Neural progenitor cell (in vitro differentiated cells): Measurements from ENCODE around the gene TMEM82. TPM values are rescaled to one million over a fixed set of nuclear protein-coding genes. Genes with fewer than 3 reads are reported as not detected.
A peak's percentile ranks its signal among the peaks of the same experiment; 100 is the strongest.

Experiments used
- DNase-seq: peaks from one replicate; pipeline ENCODE4 v3.0.0-alpha.2; 2016; ENCODE audit warnings: low spot score
- H2AFZ ChIP-seq: fragments of 200-600 bp; sonication (generic); replicated peaks from 2 replicates; pipeline ENCODE4 v1.6.1; 2016; ENCODE audit warnings: antibody characterized with exemption
- H3F3A ChIP-seq: fragments of 200-600 bp; sonication (generic); 2 replicates; pipeline ENCODE4 v1.6.1; 2016; ENCODE audit warnings: antibody characterized with exemption, low read depth
- H3K27ac ChIP-seq: fragments of 200-600 bp; sonication (generic); 2 replicates; pipeline ENCODE4 v1.5.1; 2016; ENCODE audit warnings: mild to moderate bottlenecking
- H3K27me3 ChIP-seq: fragments of 200-600 bp; sonication (generic); 2 replicates; pipeline ENCODE4 v1.6.1; 2016; ENCODE audit warnings: mild to moderate bottlenecking, moderate library complexity
- H3K36me3 ChIP-seq: fragments of 200-600 bp; sonication (generic); 2 replicates; pipeline ENCODE4 v1.5.1; 2016
- H3K4me1 ChIP-seq: fragments of 200-600 bp; sonication (generic); 2 replicates; pipeline ENCODE4 v1.6.1; 2016; ENCODE audit warnings: mixed run types
- H3K4me2 ChIP-seq: fragments of 200-600 bp; sonication (generic); 2 replicates; pipeline ENCODE4 v1.6.1; 2016
- H3K4me3 ChIP-seq: fragments of 200-600 bp; sonication (generic); 2 replicates; pipeline ENCODE4 v1.5.1; 2016
- H3K79me2 ChIP-seq: fragments of 200-600 bp; sonication (generic); 2 replicates; pipeline ENCODE4 v1.6.1; 2016; ENCODE audit warnings: low read depth
- H3K9ac ChIP-seq: fragments of 200-600 bp; sonication (generic); 2 replicates; pipeline ENCODE4 v1.6.1; 2016
- H3K9me3 ChIP-seq: fragments of 200-600 bp; sonication (generic); 2 replicates; pipeline ENCODE4 v1.5.1; 2016; ENCODE audit warnings: low read depth
- H4K20me1 ChIP-seq: fragments of 200-600 bp; sonication (generic); 2 replicates; pipeline ENCODE4 v1.6.1; 2016; ENCODE audit warnings: low read depth
- H3K27ac Mint-ChIP-seq: 3 replicates; pipeline ENCODE4 v1.8.0; 2021; ENCODE audit warnings: mixed read lengths
- H3K27me3 Mint-ChIP-seq: 2 replicates; pipeline ENCODE4 v1.8.0; 2022; ENCODE audit warnings: low read depth, mild to moderate bottlenecking, inconsistent platforms, moderate library complexity, mixed read lengths; ENCODE audit not compliant: insufficient read depth
- H3K36me3 Mint-ChIP-seq: 3 replicates; pipeline ENCODE4 v1.8.0; 2021; ENCODE audit warnings: mixed read lengths
- H3K4me1 Mint-ChIP-seq: 3 replicates; pipeline ENCODE4 v1.8.0; 2021; ENCODE audit warnings: mixed read lengths
- H3K4me3 Mint-ChIP-seq: 3 replicates; pipeline ENCODE4 v1.8.0; 2021; ENCODE audit warnings: mild to moderate bottlenecking, moderate library complexity, mixed read lengths
- H3K9me3 Mint-ChIP-seq: 3 replicates; pipeline ENCODE4 v1.8.0; 2020; ENCODE audit warnings: mixed read lengths
- EZH2 ChIP-seq: fragments of 200-600 bp; sonication (generic); IDR thresholded peaks from 2 replicates; pipeline ENCODE4 v1.6.1; 2017; ENCODE audit warnings: antibody characterized with exemption, mild to moderate bottlenecking, moderate library complexity
- EZH2phosphoT487 ChIP-seq: fragments of 200-600 bp; sonication (generic); IDR thresholded peaks from 2 replicates; pipeline ENCODE4 v1.6.1; 2017; ENCODE audit warnings: antibody characterized with exemption
- total RNA-seq: library from RNA; depleted of rRNA; stranded (reverse); fragments of >200 nt; gene quantifications from 2 replicates; pipeline ENCODE4 v1.2.3, GENCODE V29; 2015; ENCODE audit warnings: low replicate concordance
- TF ChIP-seq, protein P1 (sequence below): fragments of 200-600 bp; sonication (generic); IDR thresholded peaks from 2 replicates; pipeline ENCODE4 v1.5.1; 2017; ENCODE audit warnings: antibody characterized with exemption, mild to moderate bottlenecking

The TMEM82 gene
- total RNA-seq, 1 donor from 2014 or later, result not detected

DNA sequence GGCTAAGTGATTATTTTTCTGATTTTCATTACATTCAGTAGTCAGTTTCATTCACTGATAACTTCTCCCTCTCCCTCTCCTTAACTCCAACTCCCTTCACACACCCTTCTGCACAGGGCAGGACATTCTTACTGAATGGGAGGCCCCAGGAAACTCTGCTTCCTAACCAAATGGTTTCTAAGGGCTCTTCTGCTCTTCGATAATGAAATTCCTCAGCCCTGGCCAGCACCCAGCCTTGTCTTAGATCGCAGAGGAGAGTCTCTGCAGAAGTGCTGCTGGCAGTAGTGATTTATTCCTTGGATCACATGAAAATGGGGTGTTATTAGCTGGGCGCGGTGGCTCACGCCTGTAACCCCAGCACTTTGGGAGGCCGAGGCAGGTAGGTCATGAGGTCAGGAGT is 41.8 kb upstream of the TMEM82 start:
- peak overlapping the region; percentile 80 for H3K27ac Mint-ChIP-seq
- H3K9ac ChIP-seq, result no peak overlapping the region
- peaks cover 3% of the 10 kb centered on the region for H3K36me3 Mint-ChIP-seq
- H3K27me3 Mint-ChIP-seq, result no peaks in the 10 kb centered on the region
- no peaks in the 10 kb centered on the region for H3K36me3 ChIP-seq
- H3K9me3 ChIP-seq, result no peaks in the 10 kb centered on the region
- no peak overlapping the region for H2AFZ ChIP-seq
- TF ChIP-seq EZH2 (no peak), EZH2phosphoT487 (no peak)
- TF ChIP-seq, protein P1, sequence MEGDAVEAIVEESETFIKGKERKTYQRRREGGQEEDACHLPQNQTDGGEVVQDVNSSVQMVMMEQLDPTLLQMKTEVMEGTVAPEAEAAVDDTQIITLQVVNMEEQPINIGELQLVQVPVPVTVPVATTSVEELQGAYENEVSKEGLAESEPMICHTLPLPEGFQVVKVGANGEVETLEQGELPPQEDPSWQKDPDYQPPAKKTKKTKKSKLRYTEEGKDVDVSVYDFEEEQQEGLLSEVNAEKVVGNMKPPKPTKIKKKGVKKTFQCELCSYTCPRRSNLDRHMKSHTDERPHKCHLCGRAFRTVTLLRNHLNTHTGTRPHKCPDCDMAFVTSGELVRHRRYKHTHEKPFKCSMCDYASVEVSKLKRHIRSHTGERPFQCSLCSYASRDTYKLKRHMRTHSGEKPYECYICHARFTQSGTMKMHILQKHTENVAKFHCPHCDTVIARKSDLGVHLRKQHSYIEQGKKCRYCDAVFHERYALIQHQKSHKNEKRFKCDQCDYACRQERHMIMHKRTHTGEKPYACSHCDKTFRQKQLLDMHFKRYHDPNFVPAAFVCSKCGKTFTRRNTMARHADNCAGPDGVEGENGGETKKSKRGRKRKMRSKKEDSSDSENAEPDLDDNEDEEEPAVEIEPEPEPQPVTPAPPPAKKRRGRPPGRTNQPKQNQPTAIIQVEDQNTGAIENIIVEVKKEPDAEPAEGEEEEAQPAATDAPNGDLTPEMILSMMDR, result no peak
- no peak overlapping the region for H3K4me3 ChIP-seq
- peaks cover 22% of the 10 kb centered on the region for H4K20me1 ChIP-seq
- no peak for DNase-seq
- H3K4me1 Mint-ChIP-seq, result peaks cover 14% of the 10 kb centered on the region
- H3F3A ChIP-seq, result peaks cover 6% of the 10 kb centered on the region
- H3K27me3 ChIP-seq, result no peaks in the 10 kb centered on the region
- H3K4me1 ChIP-seq, result no peaks in the 10 kb centered on the region
- H3K79me2 ChIP-seq, result peaks cover 30% of the 10 kb centered on the region
- no peak overlapping the region for H3K4me2 ChIP-seq
- no peak overlapping the region for H3K27ac ChIP-seq
- H3K9me3 Mint-ChIP-seq, result no peaks in the 10 kb centered on the region
- H3K4me3 Mint-ChIP-seq, result no peak overlapping the region

DNA sequence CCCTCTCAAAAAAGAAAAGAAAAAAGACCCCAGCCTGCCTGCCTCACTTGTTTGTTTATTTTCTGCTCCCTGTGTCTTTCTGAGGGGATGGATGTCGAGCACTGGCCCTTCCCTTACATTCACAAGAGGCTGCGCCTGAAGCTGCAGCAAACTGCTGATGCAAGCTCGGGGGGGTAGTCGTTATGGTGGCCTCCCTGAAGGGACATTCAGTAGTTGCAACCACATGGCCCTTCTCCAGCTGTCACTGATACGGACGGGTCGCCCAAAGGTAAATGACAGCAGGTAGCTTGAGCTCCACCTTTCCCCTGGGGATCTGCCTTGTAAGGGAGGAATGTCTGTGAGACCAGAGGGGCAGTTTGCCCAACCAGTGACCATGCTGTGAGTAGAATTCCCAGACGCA is 40.5 kb upstream of the TMEM82 start:
- peaks cover 19% of the 10 kb centered on the region for H4K20me1 ChIP-seq
- no peaks in the 10 kb centered on the region for H3K4me1 ChIP-seq
- no peak for DNase-seq
- H3K9ac ChIP-seq, result no peak overlapping the region
- no peaks in the 10 kb centered on the region for H3K27me3 ChIP-seq
- Mint-ChIP-seq H3K27ac (no peak overlapping the region), H3K4me3 (no peak overlapping the region), H3K36me3 (peaks cover 5% of the 10 kb centered on the region), H3K27me3 (no peaks in the 10 kb centered on the region), H3K9me3 (no peaks in the 10 kb centered on the region), H3K4me1 (peaks cover 18% of the 10 kb centered on the region)
- H3K4me2 ChIP-seq, result no peak overlapping the region
- peaks cover 4% of the 10 kb centered on the region for H3F3A ChIP-seq
- H2AFZ ChIP-seq, result no peak overlapping the region
- H3K79me2 ChIP-seq, result peaks cover 29% of the 10 kb centered on the region
- no peak overlapping the region for H3K27ac ChIP-seq
- no peak overlapping the region for H3K4me3 ChIP-seq
- no peaks in the 10 kb centered on the region for H3K9me3 ChIP-seq
- TF ChIP-seq EZH2, result no peak
- TF ChIP-seq, protein P1, result no peak
- no peak for TF ChIP-seq EZH2phosphoT487
- H3K36me3 ChIP-seq, result no peaks in the 10 kb centered on the region

DNA sequence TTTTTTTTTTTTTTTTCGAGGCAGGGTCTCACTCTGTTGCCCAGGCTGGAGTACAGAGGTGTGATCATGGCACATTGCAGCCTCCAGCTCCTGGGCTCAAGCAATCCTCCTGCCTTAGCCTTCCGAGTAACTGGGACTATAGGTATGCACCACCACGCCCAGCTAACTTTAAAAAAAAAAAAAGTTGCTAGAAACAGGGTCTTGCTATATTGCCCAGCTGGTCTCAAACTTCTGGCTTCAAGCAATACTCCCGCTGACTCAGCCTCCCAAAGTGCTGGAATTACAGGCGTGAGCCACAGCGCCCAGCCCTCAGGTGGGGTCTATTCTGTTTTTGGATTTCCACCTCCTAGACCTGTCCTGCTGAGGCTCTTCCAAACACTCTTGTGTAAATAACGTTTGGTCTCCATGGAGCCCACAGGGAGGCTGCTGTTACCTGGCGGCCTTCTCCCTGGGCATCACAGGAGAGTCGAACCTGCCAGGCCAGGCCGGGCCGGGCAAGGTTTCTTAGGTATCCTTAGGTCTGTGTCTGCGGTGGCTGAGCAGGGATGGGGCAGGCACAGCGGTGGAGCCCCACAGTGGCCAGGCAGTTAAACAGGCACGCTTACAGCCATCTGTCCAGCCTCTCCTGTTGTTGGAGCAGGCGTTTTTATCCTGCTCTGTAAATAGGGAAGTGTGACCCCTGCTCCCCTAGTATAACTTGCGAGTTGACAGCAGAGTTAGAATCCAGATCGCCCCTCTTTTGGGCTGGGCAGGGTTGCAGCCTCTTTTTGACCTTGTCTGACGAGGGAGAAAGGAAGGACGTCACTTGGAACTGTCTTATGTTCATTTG is 39.4 kb upstream of the TMEM82 start:
- no peak overlapping the region for H3K4me3 Mint-ChIP-seq
- DNase-seq, result no peak

More for the DNA sequence above, 39.4 kb upstream of the TMEM82 start:
- no peak overlapping the region for H3K9ac ChIP-seq
- no peaks in the 10 kb centered on the region for H3K36me3 ChIP-seq
- no peaks in the 10 kb centered on the region for H3K9me3 Mint-ChIP-seq
- H3K36me3 Mint-ChIP-seq, result peaks cover 2% of the 10 kb centered on the region
- no peak overlapping the region for H3K27ac ChIP-seq
- peaks cover 20% of the 10 kb centered on the region for H4K20me1 ChIP-seq
- no peak overlapping the region for H2AFZ ChIP-seq
- no peaks in the 10 kb centered on the region for H3K27me3 ChIP-seq
- no peak for TF ChIP-seq EZH2
- TF ChIP-seq, protein P1, result peak; percentile 11
- no peaks in the 10 kb centered on the region for H3F3A ChIP-seq
- H3K79me2 ChIP-seq, result peaks cover 29% of the 10 kb centered on the region
- no peaks in the 10 kb centered on the region for H3K27me3 Mint-ChIP-seq
- peak overlapping the region; percentile 84 for H3K27ac Mint-ChIP-seq
- peaks cover 18% of the 10 kb centered on the region for H3K4me1 Mint-ChIP-seq
- no peaks in the 10 kb centered on the region for H3K9me3 ChIP-seq
- H3K4me1 ChIP-seq, result no peaks in the 10 kb centered on the region
- no peak overlapping the region for H3K4me3 ChIP-seq
- no peak overlapping the region for H3K4me2 ChIP-seq
